Measurements from ENCODE around the gene KRTAP10-11.
"Not testable (repeated sequence)": the region's sequence is repeated elsewhere in the genome, so short reads cannot be mapped to it uniquely, and the experiment has no call there.

KRTAP10-11 gene

DNA sequence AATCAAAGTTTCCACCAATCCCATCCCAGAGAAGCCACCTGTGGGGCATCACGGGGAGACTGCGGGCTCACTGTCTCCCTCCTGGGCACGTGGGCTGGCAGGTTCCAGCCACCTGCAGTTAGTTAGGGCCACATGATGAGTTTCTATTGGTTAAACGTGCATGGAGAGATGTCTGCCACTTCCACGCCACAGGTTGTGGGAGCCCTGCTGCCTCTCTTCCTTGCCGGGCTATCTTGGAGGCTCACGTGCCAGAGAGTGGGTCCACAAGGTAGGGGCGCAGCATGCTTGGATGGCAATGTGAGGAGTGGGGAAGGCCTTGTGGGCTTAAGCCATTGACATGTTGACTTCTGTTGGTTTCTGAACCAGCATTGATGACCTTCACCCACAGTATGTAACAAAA lies 42.3 kb upstream of the KRTAP10-11 start:
- Histone ChIP-seq H3K27ac (ENCODE audit: insufficient read depth, low read depth, low read length, poor library complexity, severe bottlenecking) (no peak overlapping the region), H3K27me3 (ENCODE audit: control insufficient read depth, insufficient read depth, low read length, poor library complexity, severe bottlenecking) (no peaks in the 10 kb centered on the region), H3K9me3 (ENCODE audit: control insufficient read depth, low read length) (no peaks in the 10 kb centered on the region), H3K4me3 (ENCODE audit: insufficient read depth, low read depth, low read length) (no peak overlapping the region), H3K36me3 (ENCODE audit: control insufficient read depth, insufficient read depth, low read length) (no peaks in the 10 kb centered on the region), H3K4me1 (ENCODE audit: control insufficient read depth, insufficient read depth, low read length) (no peaks in the 10 kb centered on the region)
- WGBS, 2 experiments: 93 to 95% methylated on average over 7 to 8 of the region's 8 CpGs

- H3K27me3 ChIP-seq (ENCODE audit: control insufficient read depth, insufficient read depth, low read length, poor library complexity, severe bottlenecking): no peaks in the 10 kb centered on the region
- no peaks in the 10 kb centered on the region for H3K36me3 ChIP-seq (ENCODE audit: control insufficient read depth, insufficient read depth, low read length)
- no peaks in the 10 kb centered on the region for H3K4me1 ChIP-seq (ENCODE audit: control insufficient read depth, insufficient read depth, low read length)
- H3K4me3 ChIP-seq (ENCODE audit: insufficient read depth, low read depth, low read length): no peak overlapping the region
- H3K27ac ChIP-seq (ENCODE audit: insufficient read depth, low read depth, low read length, poor library complexity, severe bottlenecking): no peak overlapping the region
- 89 to 90% methylated on average over 4 of the region's 4 CpGs for WGBS, 2 experiments
- H3K9me3 ChIP-seq (ENCODE audit: control insufficient read depth, low read length): peaks cover 2% of the 10 kb centered on the region
These were observed 39.7 kb upstream of the KRTAP10-11 start for GRCh38 chr21:44606495-44606894.

- Histone ChIP-seq H3K4me1 (ENCODE audit: control insufficient read depth, insufficient read depth, low read length) (no peaks in the 10 kb centered on the region), H3K9me3 (ENCODE audit: control insufficient read depth, low read length) (peaks cover 2% of the 10 kb centered on the region), H3K27ac (ENCODE audit: insufficient read depth, low read depth, low read length, poor library complexity, severe bottlenecking) (no peak overlapping the region), H3K4me3 (ENCODE audit: insufficient read depth, low read depth, low read length) (no peak overlapping the region), H3K36me3 (ENCODE audit: control insufficient read depth, insufficient read depth, low read length) (no peaks in the 10 kb centered on the region), H3K27me3 (ENCODE audit: control insufficient read depth, insufficient read depth, low read length, poor library complexity, severe bottlenecking) (no peaks in the 10 kb centered on the region)
These were observed 37.0 kb upstream of the KRTAP10-11 start for GRCh38 chr21:44609193-44609592.

DNA sequence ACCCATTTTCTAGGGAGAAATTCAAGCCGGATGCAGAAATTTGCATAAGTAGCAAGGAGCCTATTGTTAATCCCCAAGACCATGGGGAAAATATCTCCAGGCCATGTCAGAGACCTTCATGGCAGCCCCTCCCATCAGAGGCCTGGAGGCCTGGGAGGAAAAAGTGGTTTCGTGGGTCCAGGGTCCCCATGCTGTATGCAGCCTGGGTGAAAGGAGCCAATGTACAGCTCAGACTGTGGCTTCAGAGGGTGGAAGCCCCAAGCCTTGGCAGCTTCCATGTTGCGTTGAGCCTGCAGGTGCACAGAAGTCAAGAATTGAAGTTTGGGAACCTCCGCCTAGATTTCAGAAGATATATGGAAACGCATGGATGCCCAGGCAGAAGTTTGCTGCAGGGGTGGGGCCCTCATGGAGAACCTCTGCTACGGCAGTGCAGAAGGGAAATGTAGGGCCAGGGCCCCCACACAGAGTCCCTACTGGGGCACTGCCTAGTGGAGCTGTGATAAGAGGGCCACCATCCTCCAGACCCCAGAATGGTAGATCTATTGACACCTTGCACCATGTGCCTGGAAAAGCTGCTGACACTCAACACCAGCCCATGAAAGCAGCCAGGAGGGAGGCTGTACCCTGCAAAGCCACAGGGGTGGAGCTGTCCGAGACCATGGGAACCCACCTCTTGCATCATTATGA lies 35.9 kb upstream of the KRTAP10-11 start:
- H3K27me3 ChIP-seq (ENCODE audit: control insufficient read depth, insufficient read depth, low read length, poor library complexity, severe bottlenecking); H3K27ac ChIP-seq (ENCODE audit: insufficient read depth, low read depth, low read length, poor library complexity, severe bottlenecking): not testable (repeated sequence)
- WGBS, 2 experiments: 91 to 92% methylated on average over 7 of the region's 7 CpGs

GRCh38 chr21:44611551-44611950 lies 34.7 kb upstream of the KRTAP10-11 start:
- Histone ChIP-seq H3K4me3 (ENCODE audit: insufficient read depth, low read depth, low read length) (no peak overlapping the region), H3K27ac (ENCODE audit: insufficient read depth, low read depth, low read length, poor library complexity, severe bottlenecking) (no peak overlapping the region), H3K36me3 (ENCODE audit: control insufficient read depth, insufficient read depth, low read length) (no peaks in the 10 kb centered on the region), H3K9me3 (ENCODE audit: control insufficient read depth, low read length) (peaks cover 2% of the 10 kb centered on the region), H3K27me3 (ENCODE audit: control insufficient read depth, insufficient read depth, low read length, poor library complexity, severe bottlenecking) (no peaks in the 10 kb centered on the region), H3K4me1 (ENCODE audit: control insufficient read depth, insufficient read depth, low read length) (no peaks in the 10 kb centered on the region)
- WGBS, 2 experiments: 86 to 92% methylated on average over 4 of the region's 4 CpGs

More for the DNA sequence above, 35.9 kb upstream of the KRTAP10-11 start:
- H3K9me3 ChIP-seq (ENCODE audit: control insufficient read depth, low read length); H3K4me3 ChIP-seq (ENCODE audit: insufficient read depth, low read depth, low read length); H3K4me1 ChIP-seq (ENCODE audit: control insufficient read depth, insufficient read depth, low read length); H3K36me3 ChIP-seq (ENCODE audit: control insufficient read depth, insufficient read depth, low read length): not testable (repeated sequence)

DNA sequence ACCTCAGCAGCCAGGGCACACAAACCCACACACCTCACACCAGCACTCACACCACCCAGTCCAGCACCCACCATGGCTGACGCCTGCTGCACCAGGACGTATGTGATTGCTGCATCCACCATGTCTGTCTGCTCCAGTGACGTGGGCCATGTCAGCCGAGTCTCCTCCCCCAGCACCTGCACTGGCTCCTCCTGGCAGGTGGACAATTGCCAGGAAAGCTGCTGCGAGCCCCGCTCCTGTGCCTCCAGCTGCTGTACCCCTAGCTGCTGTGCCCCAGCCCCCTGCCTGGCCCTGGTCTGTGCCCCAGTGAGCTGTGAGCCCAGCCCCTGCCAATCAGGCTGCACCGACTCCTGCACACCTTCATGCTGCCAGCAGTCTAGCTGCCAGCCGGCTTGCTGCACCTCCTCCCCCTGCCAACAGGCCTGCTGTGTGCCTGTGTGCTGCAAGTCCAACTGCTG lies 34.2 kb upstream of the KRTAP10-11 start, which contains the start of gene KRTAP10-8:
Gene KRTAP10-8, plus strand, starts transcription at position 51 of the 458 bp plus-strand sequence. Its CDS starts 22 bp downstream, at position 73.
- peaks cover 2% of the 10 kb centered on the region for H3K9me3 ChIP-seq (ENCODE audit: control insufficient read depth, low read length)
- H3K4me1 ChIP-seq (ENCODE audit: control insufficient read depth, insufficient read depth, low read length): no peaks in the 10 kb centered on the region
- no peaks in the 10 kb centered on the region for H3K27me3 ChIP-seq (ENCODE audit: control insufficient read depth, insufficient read depth, low read length, poor library complexity, severe bottlenecking)
- no peak within 1 kb of the TSS for H3K4me3 ChIP-seq (ENCODE audit: insufficient read depth, low read depth, low read length)
- no peaks in the 10 kb centered on the region for H3K36me3 ChIP-seq (ENCODE audit: control insufficient read depth, insufficient read depth, low read length)
- 93 to 96% methylated on average over 8 of the region's 8 CpGs for WGBS, 2 experiments
- no peak within 1 kb of the TSS for H3K27ac ChIP-seq (ENCODE audit: insufficient read depth, low read depth, low read length, poor library complexity, severe bottlenecking)

GRCh38 chr21:44612669-44613229 lies 33.5 kb upstream of the KRTAP10-11 start:
- peaks cover 2% of the 10 kb centered on the region for H3K9me3 ChIP-seq (ENCODE audit: control insufficient read depth, low read length)
- no peaks in the 10 kb centered on the region for H3K4me1 ChIP-seq (ENCODE audit: control insufficient read depth, insufficient read depth, low read length)
- no peak overlapping the region for H3K27ac ChIP-seq (ENCODE audit: insufficient read depth, low read depth, low read length, poor library complexity, severe bottlenecking)
- no peaks in the 10 kb centered on the region for H3K36me3 ChIP-seq (ENCODE audit: control insufficient read depth, insufficient read depth, low read length)
- H3K4me3 ChIP-seq (ENCODE audit: insufficient read depth, low read depth, low read length): no peak overlapping the region
- 89 to 91% methylated on average over 13 of the region's 13 CpGs for WGBS, 2 experiments
- H3K27me3 ChIP-seq (ENCODE audit: control insufficient read depth, insufficient read depth, low read length, poor library complexity, severe bottlenecking): no peaks in the 10 kb centered on the region

GRCh38 chr21:44613386-44614155 lies 32.6 kb upstream of the KRTAP10-11 start:
- WGBS, 2 experiments: 92 to 94% methylated on average over 26 of the region's 26 CpGs
- Histone ChIP-seq H3K27ac (ENCODE audit: insufficient read depth, low read depth, low read length, poor library complexity, severe bottlenecking) (no peak overlapping the region), H3K4me1 (ENCODE audit: control insufficient read depth, insufficient read depth, low read length) (no peaks in the 10 kb centered on the region), H3K36me3 (ENCODE audit: control insufficient read depth, insufficient read depth, low read length) (no peaks in the 10 kb centered on the region), H3K9me3 (ENCODE audit: control insufficient read depth, low read length) (peaks cover 2% of the 10 kb centered on the region), H3K27me3 (ENCODE audit: control insufficient read depth, insufficient read depth, low read length, poor library complexity, severe bottlenecking) (no peaks in the 10 kb centered on the region), H3K4me3 (ENCODE audit: insufficient read depth, low read depth, low read length) (no peak overlapping the region)

DNA sequence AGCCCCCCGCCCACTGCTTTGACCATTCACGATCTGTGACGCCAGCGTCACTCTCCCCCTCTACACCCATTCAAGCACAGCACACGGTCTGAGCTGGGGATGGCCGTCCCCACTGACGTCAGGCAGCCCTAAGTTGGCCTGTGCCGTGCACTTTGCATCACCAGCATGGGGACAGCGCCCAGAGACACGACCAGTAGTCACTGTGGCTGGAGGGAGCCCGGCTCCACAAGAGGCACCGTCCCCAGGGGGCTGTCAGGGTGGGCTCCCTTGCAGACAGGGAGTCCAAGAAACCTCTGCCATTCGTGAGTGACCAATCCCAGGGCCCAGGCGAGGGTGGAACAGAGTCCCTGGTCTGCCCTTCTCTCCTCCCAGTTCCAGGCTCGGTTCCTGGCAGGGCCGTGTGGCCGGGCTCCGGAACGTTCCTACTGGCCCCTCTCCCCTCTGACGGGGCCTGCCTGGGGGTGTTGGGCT lies 32.0 kb upstream of the KRTAP10-11 start:
- peaks cover 2% of the 10 kb centered on the region for H3K9me3 ChIP-seq (ENCODE audit: control insufficient read depth, low read length)
- no peaks in the 10 kb centered on the region for H3K36me3 ChIP-seq (ENCODE audit: control insufficient read depth, insufficient read depth, low read length)
- H3K27ac ChIP-seq (ENCODE audit: insufficient read depth, low read depth, low read length, poor library complexity, severe bottlenecking): no peak overlapping the region
- H3K4me3 ChIP-seq (ENCODE audit: insufficient read depth, low read depth, low read length): no peak overlapping the region
- WGBS, 2 experiments: 89 to 93% methylated on average over 20 of the region's 20 CpGs
- H3K4me1 ChIP-seq (ENCODE audit: control insufficient read depth, insufficient read depth, low read length): no peaks in the 10 kb centered on the region
- no peaks in the 10 kb centered on the region for H3K27me3 ChIP-seq (ENCODE audit: control insufficient read depth, insufficient read depth, low read length, poor library complexity, severe bottlenecking)

- WGBS, 2 experiments: 93 to 97% methylated on average over 28 of the region's 28 CpGs
- H3K27me3 ChIP-seq (ENCODE audit: control insufficient read depth, insufficient read depth, low read length, poor library complexity, severe bottlenecking): no peaks in the 10 kb centered on the region
- no peak overlapping the region for H3K4me3 ChIP-seq (ENCODE audit: insufficient read depth, low read depth, low read length)
- no peaks in the 10 kb centered on the region for H3K36me3 ChIP-seq (ENCODE audit: control insufficient read depth, insufficient read depth, low read length)
- no peak overlapping the region for H3K27ac ChIP-seq (ENCODE audit: insufficient read depth, low read depth, low read length, poor library complexity, severe bottlenecking)
- peaks cover 2% of the 10 kb centered on the region for H3K9me3 ChIP-seq (ENCODE audit: control insufficient read depth, low read length)
- H3K4me1 ChIP-seq (ENCODE audit: control insufficient read depth, insufficient read depth, low read length): no peaks in the 10 kb centered on the region
These were observed 31.2 kb upstream of the KRTAP10-11 start for GRCh38 chr21:44614961-44615391.

Measured in ectodermal cell (in vitro differentiated cells).